WERI-Rb-1 (cell line): ENCODE measurements around the gene TCN1.
"Not testable (repeated sequence)": the region's sequence is repeated elsewhere in the genome, so short reads cannot be mapped to it uniquely, and the experiment has no call there.

Experiments
- DNase-seq: peaks from one replicate; pipeline ENCODE4 v3.0.0-alpha.2; 2020
- H3K27ac ChIP-seq: fragments of 250-450 bp; sonication (Bioruptor Pico); 2 replicates; pipeline ENCODE4 v1.5.1; 2020; ENCODE audit warnings: mild to moderate bottlenecking, moderate library complexity
- H3K27me3 ChIP-seq: fragments of 250-450 bp; sonication (Bioruptor Pico); 2 replicates; pipeline ENCODE4 v1.5.1; 2021; ENCODE audit warnings: mild to moderate bottlenecking, low read depth, moderate library complexity; ENCODE audit not compliant: insufficient read depth, severe bottlenecking
- H3K36me3 ChIP-seq: fragments of 250-450 bp; sonication (Bioruptor Pico); 2 replicates; pipeline ENCODE4 v1.5.1; 2020; ENCODE audit warnings: mild to moderate bottlenecking, moderate library complexity
- H3K4me3 ChIP-seq: 2 replicates; pipeline ENCODE4 v1.5.1; 2011; ENCODE audit warnings: low read depth, mild to moderate bottlenecking, control low read depth, low read length
- H3K9me3 ChIP-seq: fragments of 250-450 bp; sonication (Bioruptor Pico); 2 replicates; pipeline ENCODE4 v1.5.1; 2021; ENCODE audit warnings: mild to moderate bottlenecking, moderate library complexity; ENCODE audit not compliant: severe bottlenecking
- TF ChIP-seq, protein P1 (sequence below): IDR thresholded peaks from 2 replicates; pipeline ENCODE4 v1.5.1; 2011; ENCODE audit warnings: low read depth, mild to moderate bottlenecking, control low read depth, inconsistent platforms, low read length

TCN1 gene, protein sequence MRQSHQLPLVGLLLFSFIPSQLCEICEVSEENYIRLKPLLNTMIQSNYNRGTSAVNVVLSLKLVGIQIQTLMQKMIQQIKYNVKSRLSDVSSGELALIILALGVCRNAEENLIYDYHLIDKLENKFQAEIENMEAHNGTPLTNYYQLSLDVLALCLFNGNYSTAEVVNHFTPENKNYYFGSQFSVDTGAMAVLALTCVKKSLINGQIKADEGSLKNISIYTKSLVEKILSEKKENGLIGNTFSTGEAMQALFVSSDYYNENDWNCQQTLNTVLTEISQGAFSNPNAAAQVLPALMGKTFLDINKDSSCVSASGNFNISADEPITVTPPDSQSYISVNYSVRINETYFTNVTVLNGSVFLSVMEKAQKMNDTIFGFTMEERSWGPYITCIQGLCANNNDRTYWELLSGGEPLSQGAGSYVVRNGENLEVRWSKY

DNA sequence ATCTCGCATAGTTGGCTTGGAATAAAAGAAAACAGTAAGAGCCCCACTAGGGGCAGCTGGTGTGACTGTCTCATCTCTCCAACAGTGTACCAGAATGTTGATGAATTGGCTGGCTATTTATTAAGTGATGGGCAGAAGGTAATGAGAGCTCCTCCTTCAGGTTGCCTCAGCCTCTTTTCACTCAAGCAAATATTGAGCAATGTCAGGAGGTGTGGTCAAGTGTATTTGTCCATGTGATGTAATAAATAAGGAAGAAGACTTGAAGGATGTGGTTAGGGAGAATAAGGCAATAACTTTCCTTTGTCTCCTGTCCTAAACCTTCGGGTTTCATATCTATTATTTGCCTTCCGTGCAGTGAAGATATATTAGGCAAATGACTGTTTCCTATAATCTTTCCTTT lies at the start of gene TCN1:
Gene TCN1 (minus strand): TSS at position 91 of the 400 bp plus-strand sequence. CDS start 17 bp downstream, at position 74.
- Histone ChIP-seq H3K9me3 (no peaks in the 10 kb centered on the region), H3K27me3 (no peaks in the 10 kb centered on the region), H3K36me3 (no peaks in the 10 kb centered on the region), H3K4me3 (no peak within 1 kb of the TSS), H3K27ac (no peak within 1 kb of the TSS)
- TF ChIP-seq, protein P1, sequence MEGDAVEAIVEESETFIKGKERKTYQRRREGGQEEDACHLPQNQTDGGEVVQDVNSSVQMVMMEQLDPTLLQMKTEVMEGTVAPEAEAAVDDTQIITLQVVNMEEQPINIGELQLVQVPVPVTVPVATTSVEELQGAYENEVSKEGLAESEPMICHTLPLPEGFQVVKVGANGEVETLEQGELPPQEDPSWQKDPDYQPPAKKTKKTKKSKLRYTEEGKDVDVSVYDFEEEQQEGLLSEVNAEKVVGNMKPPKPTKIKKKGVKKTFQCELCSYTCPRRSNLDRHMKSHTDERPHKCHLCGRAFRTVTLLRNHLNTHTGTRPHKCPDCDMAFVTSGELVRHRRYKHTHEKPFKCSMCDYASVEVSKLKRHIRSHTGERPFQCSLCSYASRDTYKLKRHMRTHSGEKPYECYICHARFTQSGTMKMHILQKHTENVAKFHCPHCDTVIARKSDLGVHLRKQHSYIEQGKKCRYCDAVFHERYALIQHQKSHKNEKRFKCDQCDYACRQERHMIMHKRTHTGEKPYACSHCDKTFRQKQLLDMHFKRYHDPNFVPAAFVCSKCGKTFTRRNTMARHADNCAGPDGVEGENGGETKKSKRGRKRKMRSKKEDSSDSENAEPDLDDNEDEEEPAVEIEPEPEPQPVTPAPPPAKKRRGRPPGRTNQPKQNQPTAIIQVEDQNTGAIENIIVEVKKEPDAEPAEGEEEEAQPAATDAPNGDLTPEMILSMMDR, result no peak
- no peak for DNase-seq

DNA sequence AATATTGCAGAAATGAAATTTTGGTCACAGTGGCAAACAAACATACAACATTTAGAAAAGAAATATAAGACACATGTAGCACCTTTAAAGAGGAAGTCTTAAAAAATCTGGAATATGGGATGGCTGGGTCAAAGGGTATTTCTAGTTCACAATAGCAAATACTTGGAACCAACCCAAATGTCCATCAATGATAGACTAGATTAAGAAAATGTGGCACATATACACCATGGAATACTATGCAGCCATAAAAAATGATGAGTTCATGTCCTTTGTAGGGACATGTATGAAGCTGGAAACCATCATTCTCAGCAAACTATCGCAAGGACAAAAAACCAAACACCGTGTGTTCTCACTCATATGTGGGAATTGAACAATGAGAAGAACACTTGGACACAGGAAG lies 37.3 kb upstream of the TCN1 start:
- H3K36me3 ChIP-seq, H3K9me3 ChIP-seq, H3K4me3 ChIP-seq, H3K27me3 ChIP-seq, DNase-seq, H3K27ac ChIP-seq: not testable (repeated sequence)

DNA sequence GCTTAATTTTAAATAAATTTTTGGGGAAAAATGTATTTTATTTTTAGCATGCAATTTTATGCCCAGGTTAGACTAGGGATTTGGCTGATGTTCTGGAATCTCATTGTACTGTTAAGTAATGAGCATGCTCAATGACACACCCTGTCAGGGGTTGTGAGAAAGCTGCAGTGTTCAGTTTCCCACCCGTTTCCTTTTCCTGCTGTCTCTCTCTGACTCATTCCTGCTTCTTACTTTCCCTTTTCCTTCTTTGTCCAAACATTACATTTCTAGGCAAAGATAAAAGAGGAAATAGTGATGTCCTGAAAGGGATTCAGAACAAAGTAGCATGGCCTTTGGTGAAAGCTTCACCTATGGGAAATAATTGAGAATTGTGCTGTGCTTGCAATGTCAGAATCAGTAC lies 35.0 kb upstream of the TCN1 start:
- no peaks in the 10 kb centered on the region for H3K36me3 ChIP-seq
- TF ChIP-seq, protein P1, result no peak
- no peak for DNase-seq
- H3K9me3 ChIP-seq, result no peaks in the 10 kb centered on the region
- no peaks in the 10 kb centered on the region for H3K27me3 ChIP-seq
- H3K27ac ChIP-seq, result no peak overlapping the region
- H3K4me3 ChIP-seq, result no peak overlapping the region

DNA sequence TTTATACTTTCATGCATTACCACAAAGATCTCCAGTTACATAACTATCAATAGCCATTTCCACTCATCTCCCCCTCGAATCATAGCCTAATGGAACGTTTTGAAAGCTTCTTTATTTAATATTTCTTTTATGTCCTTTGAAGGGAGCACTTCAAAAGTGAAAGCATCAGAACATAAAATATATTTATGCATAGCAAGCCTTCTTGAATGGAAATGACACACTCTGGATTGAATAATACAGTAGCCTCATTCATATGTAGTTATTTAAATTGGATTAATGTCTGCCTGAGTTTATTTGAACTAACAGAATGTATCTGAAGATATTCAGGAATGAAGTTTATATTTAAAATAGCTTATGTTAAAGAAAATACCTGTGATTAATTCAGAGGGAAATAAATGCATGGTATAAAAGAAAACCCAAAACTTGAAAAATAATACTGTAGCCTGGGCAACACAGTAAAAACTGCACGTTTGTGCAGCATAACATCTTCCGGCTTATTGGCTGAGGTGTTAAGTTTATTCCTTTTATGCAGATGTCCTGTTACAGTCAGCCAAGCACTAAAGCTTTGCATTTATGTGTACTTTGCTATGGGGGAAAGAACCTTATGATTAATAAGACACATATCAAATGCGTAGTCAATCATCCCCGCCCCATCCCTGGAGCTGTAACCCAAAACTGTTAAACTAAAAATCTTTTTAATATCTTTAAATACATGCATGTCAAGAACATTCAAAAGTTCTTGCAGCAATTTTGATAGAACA lies 34.3 kb upstream of the TCN1 start:
- Histone ChIP-seq H3K27me3 (no peaks in the 10 kb centered on the region), H3K4me3 (no peak overlapping the region), H3K27ac (no peak overlapping the region), H3K9me3 (no peaks in the 10 kb centered on the region), H3K36me3 (no peaks in the 10 kb centered on the region)
- TF ChIP-seq, protein P1, result no peak
- no peak for DNase-seq

DNA sequence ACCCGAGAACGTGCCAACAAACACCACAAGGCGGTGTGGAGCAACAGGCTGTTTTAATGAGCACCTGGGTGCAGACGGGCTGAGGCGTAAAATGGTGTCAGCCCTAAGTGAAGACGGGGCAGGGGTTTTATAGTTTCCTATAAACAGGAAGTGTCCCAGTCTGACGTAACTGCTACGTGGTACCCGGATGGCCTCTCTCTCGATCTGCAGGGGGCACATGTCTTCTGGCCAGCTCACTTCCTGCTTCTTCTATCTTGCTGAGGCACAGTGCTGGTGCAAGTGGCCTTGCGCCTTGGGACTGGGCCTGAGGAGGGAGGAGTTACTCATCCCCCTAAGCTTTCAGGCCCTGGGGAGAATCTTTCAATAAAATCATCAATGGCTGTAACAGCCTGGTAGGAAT lies 33.2 kb upstream of the TCN1 start:
- no peak overlapping the region for H3K27ac ChIP-seq
- no peak for DNase-seq
- H3K9me3 ChIP-seq, result no peaks in the 10 kb centered on the region
- no peak overlapping the region for H3K4me3 ChIP-seq
- TF ChIP-seq, protein P1, result no peak
- H3K27me3 ChIP-seq, result no peaks in the 10 kb centered on the region
- no peaks in the 10 kb centered on the region for H3K36me3 ChIP-seq

DNA sequence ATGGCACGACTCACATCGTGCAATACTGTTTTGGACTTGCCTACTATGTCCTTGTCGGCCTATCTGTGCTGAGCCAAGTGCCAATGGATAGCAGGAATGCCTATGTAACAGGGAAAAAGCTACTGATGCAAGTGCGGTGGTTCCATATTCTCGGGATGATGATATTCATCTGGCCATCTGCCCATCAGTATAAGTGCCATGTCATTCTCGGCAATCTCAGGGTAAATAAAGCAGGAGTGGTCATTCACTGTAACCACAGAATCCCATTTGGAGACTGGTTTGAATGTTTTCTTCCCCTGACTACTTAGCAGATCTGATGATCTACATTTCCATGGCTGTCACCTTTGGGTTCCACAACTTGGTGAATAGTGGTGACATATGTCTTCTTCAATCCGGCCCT lies 32.4 kb upstream of the TCN1 start:
- Histone ChIP-seq H3K27me3 (no peaks in the 10 kb centered on the region), H3K9me3 (no peaks in the 10 kb centered on the region), H3K4me3 (no peak overlapping the region), H3K36me3 (no peaks in the 10 kb centered on the region), H3K27ac (no peak overlapping the region)
- TF ChIP-seq, protein P1, result no peak
- no peak for DNase-seq
